GM12872 (cell line): ENCODE data around the gene ANXA4.

Experiments used
- CTCF ChIP-seq: IDR thresholded peaks from 3 replicates; pipeline ENCODE4 v1.5.1; 2011; ENCODE audit warnings: low read depth, mild to moderate bottlenecking, low read length, moderate library complexity; ENCODE audit not compliant: insufficient read depth

ANXA4 gene

DNA sequence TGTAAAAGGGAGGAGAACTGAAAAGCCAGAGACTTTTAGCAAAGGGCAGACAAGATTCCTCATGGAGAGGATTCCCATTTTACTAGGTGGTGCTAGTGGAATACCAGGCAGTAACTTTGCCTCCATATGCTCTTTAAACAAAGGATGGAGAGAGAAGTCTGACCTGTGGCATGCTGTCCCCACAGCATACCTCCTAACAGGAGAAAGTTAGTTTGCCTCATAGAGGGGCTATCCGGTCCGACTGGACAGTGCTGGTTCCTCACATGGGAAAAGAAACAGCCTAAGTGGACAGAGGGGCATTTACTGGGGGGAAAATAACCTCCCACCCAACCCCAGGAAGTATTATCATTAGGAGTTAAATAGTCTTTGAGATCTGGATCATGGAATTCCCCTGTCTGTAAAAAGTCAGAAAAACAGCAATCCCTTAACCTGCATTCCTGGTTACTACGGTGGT is 55.9 kb downstream of the ANXA4 start:
- TF ChIP-seq CTCF, result no peak

GRCh38 chr2:69798290-69798908 is 56.5 kb downstream of the ANXA4 start:
- TF ChIP-seq CTCF, result no peak

DNA sequence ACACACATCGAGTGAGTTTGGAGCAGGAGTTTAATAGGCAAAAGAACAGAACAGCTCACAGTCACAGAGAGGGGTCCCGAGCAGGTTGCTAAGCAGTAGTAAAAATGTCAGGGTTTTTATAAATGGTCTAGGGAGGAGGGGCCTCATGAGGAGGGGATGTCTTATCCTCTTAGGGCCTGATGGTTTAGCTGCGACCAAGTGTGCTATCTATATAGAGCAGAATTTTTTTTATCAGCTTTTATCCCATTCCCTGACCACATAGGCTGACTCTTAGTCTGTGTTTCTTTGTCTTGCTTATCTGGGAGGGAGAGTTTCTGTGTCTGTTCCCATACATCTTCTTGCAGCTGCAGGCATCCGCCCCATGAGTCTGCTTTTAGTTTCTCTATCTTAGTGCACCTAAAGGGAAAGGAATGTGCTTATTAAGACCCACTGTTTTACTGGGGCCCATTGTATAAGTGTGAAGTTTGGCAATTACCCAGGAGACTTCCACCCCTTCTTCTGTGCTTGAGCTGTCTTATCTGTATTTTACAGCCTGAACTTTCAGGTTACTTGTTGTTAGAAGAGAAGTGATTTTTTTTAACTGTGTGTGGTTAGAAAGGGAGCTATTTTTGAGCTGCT is 57.1 kb downstream of the ANXA4 start:
- no peak for TF ChIP-seq CTCF

GRCh38 chr2:69801745-69802290 is 59.9 kb downstream of the ANXA4 start:
- TF ChIP-seq CTCF, result no peak

GRCh38 chr2:69804416-69804815 is 62.5 kb downstream of the ANXA4 start:
- no peak for TF ChIP-seq CTCF

GRCh38 chr2:69805887-69806286 is 64.0 kb downstream of the ANXA4 start:
- TF ChIP-seq CTCF, result no peak

GRCh38 chr2:69807821-69808540 is 66.0 kb downstream of the ANXA4 start:
- no peak for TF ChIP-seq CTCF
